H4 (cell line): ENCODE results near the gene ZNF362. TPM values are rescaled to one million over a fixed set of nuclear protein-coding genes. Genes with fewer than 3 reads are reported as not detected.
"Not testable (repeated sequence)": the region's sequence is repeated elsewhere in the genome, so short reads cannot be mapped to it uniquely, and the experiment has no call there.

Experiments
- DNase-seq: peaks from one replicate; pipeline ENCODE4 v3.0.0-alpha.2; 2015; ENCODE audit warnings: low spot score
- total RNA-seq: library from RNA; depleted of rRNA; stranded (reverse); fragments of >200 nt; shearing (Covaris generic); gene quantifications from 2 replicates; pipeline ENCODE4 v1.2.3, GENCODE V29; 2014; rRNA removed

Gene ZNF362, protein sequence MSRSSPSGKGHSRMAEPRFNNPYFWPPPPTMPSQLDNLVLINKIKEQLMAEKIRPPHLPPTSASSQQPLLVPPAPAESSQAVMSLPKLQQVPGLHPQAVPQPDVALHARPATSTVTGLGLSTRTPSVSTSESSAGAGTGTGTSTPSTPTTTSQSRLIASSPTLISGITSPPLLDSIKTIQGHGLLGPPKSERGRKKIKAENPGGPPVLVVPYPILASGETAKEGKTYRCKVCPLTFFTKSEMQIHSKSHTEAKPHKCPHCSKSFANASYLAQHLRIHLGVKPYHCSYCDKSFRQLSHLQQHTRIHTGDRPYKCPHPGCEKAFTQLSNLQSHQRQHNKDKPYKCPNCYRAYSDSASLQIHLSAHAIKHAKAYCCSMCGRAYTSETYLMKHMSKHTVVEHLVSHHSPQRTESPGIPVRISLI
- total RNA-seq = 3.6 and 5.0 TPM in 2 replicates

- DNase-seq = peak; percentile 49
Measured at GRCh38 chr1:33256471-33257206, at the start of gene ZNF362. ZNF362 (plus strand) TSS chr1:33256492; CDS start chr1:33270575, 14,083 bp downstream.

- DNase-seq = no peak
Measured at GRCh38 chr1:33211972-33212371, 44.3 kb upstream of the ZNF362 start.

- DNase-seq = no peak
Measured at GRCh38 chr1:33219886-33220661, 36.2 kb upstream of the ZNF362 start.

DNA sequence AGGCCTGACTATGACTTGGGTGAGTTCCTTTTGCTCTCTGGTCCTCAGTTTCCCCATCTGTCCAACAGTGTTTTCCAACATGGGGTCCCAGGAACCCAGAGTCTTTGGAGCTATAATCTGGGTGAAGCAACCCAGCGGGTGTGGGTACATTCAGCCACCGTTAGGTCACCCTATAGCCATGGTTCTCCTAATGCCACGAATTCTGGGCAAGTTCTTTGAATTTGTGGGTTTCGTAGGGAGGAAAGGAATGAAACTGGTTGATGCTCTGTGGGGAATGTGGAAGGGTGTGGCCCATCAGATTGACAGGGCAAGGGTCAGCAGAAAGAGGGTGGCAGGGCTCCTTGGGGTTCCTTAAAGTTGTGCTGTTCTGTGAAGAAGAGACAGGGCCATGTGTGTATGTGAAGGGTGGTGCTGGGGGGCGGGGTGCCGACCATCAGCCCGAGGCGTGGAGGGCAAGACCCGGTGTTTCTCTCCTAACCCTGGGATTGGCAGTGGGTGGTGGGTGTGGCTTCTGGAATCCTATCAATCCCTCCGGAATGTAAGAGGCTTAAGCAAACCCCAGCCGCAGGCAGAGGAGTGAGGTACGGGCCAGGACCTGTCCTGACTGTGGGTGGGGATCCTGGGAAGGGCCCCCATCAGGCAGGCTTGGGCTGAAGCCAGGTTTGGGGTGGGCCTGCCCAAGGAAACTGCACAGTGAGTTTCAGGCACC, 35.5 kb upstream of the ZNF362 start:
- no peak for DNase-seq

- DNase-seq = no peak
Measured at GRCh38 chr1:33221385-33221758, 34.9 kb upstream of the ZNF362 start.

DNA sequence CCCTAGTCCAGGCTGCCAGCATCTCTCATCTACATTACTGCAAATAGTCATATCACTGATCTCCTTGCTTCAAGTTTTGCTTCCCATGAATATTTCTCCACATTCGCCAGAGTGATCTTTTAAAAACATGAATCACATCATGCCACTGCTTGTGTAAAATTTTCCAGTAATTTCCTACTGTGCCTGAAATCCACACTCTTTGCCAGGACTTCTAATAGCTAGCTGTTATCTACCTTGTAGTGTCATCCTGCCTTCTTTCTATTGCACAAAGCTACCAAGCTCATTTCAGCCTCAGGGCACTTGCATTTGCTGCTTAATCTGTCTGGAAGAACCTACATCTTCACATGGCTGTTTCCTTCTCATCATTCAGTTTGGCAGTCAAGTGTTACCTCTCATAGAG, 33.9 kb upstream of the ZNF362 start:
- DNase-seq = no peak

- DNase-seq = no peak
Measured at GRCh38 chr1:33224166-33224707, 32.1 kb upstream of the ZNF362 start.

DNA sequence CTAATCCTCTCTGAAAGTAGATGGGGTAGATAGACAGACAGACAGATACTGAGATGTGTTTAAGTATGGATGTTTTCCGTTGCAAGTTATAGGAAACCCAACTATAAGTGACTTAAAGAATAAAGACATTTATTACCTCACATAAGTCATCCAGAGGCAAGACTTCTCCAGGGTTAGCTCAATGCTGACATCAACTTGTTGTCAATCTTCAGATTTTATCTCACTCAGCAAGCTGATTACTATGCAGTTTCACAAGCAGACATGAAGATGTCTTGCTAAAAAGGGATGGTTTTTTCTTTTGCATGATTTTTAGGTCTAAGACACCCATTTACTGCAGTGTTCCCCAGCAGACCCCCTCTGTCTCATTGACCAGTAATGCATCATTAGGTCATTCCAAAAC, 30.7 kb upstream of the ZNF362 start:
- DNase-seq = no peak

DNA sequence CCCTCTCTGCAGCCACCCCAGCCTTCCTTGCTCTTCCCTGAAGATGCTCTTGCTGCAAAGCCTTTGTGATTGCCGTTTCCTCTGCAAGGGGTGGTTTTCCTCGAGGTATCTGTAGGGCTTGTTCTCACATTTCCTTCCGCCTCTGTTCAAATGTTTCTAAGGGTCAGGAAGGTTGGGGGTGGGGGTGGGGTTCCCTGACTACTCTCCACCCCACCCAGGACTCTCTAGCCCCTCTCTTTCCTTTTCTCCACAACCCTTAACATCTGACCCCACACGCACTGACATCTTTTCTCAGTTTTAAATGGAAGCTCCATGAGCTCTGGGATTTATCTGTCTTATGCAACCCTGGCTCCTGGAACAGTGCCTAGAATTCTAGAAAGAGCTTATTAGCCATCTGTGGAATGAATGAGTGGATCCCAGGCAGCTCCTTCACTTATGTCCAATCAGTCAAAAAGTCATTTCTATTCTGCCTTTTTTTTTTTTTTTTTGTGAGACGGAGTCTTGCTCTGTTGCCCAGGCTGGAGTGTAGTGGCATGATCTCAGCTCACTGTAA, 27.3 kb upstream of the ZNF362 start:
- peak; percentile 36 for DNase-seq

GRCh38 chr1:33231166-33231565, 25.1 kb upstream of the ZNF362 start:
- DNase-seq = no peak

GRCh38 chr1:33232716-33233115, 23.6 kb upstream of the ZNF362 start:
- DNase-seq = no peak

GRCh38 chr1:33234131-33234530, 22.2 kb upstream of the ZNF362 start:
- no peak for DNase-seq

DNA sequence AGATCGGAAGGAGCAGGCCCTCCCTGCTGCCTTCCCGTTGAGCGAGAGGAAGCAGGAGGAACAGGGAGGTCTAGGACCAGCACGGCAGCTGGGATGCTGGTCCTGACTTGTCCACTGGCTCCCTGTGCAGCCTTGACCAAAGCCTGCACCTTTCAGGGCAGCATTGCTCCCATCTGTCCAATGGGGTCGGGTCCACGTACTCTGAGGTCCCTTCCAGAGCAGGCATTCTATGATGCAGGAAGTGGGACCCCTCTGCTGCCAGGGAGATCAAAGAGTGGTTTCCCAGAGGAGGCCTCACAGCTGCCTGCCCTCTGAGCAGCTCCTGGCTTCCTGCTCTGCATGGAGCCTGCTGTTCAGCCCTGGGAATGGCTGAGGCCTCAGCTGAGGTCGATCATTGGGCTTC, 21.7 kb upstream of the ZNF362 start:
- DNase-seq = no peak

DNA sequence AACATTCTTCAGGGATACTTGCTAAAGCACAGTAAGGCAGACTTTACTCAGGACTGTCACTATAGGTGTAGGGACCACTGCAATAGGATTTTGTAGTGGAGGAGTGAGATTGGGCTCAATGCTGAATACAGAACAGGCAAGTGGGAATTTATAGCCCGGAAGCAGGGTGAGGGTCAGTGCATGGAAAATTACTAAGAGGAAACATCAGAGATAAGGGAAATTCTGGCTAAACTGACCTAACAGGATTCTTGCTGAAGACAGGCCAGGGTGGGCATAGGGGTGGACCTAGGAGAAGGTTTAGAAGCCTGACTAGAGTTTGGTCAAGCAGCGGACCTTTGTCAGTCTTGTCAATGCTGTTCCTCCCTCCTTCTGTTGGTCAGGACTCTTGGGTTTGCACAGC, 20.8 kb upstream of the ZNF362 start:
- DNase-seq = no peak

- DNase-seq = no peak
Measured at GRCh38 chr1:33236498-33236897, 19.8 kb upstream of the ZNF362 start.

- DNase-seq = no peak
Measured at GRCh38 chr1:33237579-33237978, 18.7 kb upstream of the ZNF362 start.

GRCh38 chr1:33238194-33238724, 18.0 kb upstream of the ZNF362 start:
- DNase-seq = not testable (repeated sequence)

GRCh38 chr1:33239410-33239809, 16.9 kb upstream of the ZNF362 start:
- not testable (repeated sequence) for DNase-seq

GRCh38 chr1:33241866-33242265, 14.4 kb upstream of the ZNF362 start:
- no peak for DNase-seq

GRCh38 chr1:33242652-33243051, 13.6 kb upstream of the ZNF362 start:
- no peak for DNase-seq
